Measurements from ENCODE around the gene AUH.
"Not testable (repeated sequence)": the region's sequence is repeated elsewhere in the genome, so short reads cannot be mapped to it uniquely, and the experiment has no call there.

AUH gene

GRCh38 chr9:91378695-91379127 lies 17.0 kb upstream of the AUH start:
- DNase-seq, result no peak

- not testable (repeated sequence) for DNase-seq
Observed at GRCh38 chr9:91378054-91378453, 16.3 kb upstream of the AUH start.

- no peak for DNase-seq
Observed at GRCh38 chr9:91376239-91376638, 14.5 kb upstream of the AUH start.

GRCh38 chr9:91374939-91375338 lies 13.2 kb upstream of the AUH start:
- DNase-seq, result no peak

GRCh38 chr9:91371894-91372293 lies 10.2 kb upstream of the AUH start:
- DNase-seq, result no peak

- not testable (repeated sequence) for DNase-seq
Observed at GRCh38 chr9:91370006-91370405, 8.3 kb upstream of the AUH start.

- no peak for DNase-seq
Observed at GRCh38 chr9:91364702-91365101, 3.0 kb upstream of the AUH start.

- no peak for DNase-seq
Observed at GRCh38 chr9:91364005-91364404, 2.3 kb upstream of the AUH start.

- DNase-seq, result no peak
Observed at GRCh38 chr9:91362051-91362611, 413 bp upstream of the AUH start.

GRCh38 chr9:91360551-91361290 lies 997 bp downstream of the AUH start:
- no peak for DNase-seq

- no peak for DNase-seq
Observed at GRCh38 chr9:91359734-91360470, 1.8 kb downstream of the AUH start.

GRCh38 chr9:91359083-91359482 lies 2.6 kb downstream of the AUH start:
- no peak for DNase-seq

- no peak for DNase-seq
Observed at GRCh38 chr9:91354881-91355280, 6.8 kb downstream of the AUH start.

GRCh38 chr9:91349115-91349555 lies 12.6 kb downstream of the AUH start:
- DNase-seq, result no peak

- no peak for DNase-seq
Observed at GRCh38 chr9:91348191-91348807, 13.4 kb downstream of the AUH start.

- DNase-seq, result no peak
Observed at GRCh38 chr9:91347377-91347776, 14.3 kb downstream of the AUH start.

GRCh38 chr9:91346644-91347043 lies 15.1 kb downstream of the AUH start:
- no peak for DNase-seq

- DNase-seq, result no peak
Observed at GRCh38 chr9:91345978-91346377, 15.7 kb downstream of the AUH start.

GRCh38 chr9:91342575-91342974 lies 19.1 kb downstream of the AUH start:
- DNase-seq, result no peak

- no peak for DNase-seq
Observed at GRCh38 chr9:91341749-91342148, 20.0 kb downstream of the AUH start.

- no peak for DNase-seq
Observed at GRCh38 chr9:91341258-91341746, 20.4 kb downstream of the AUH start.

- DNase-seq, result no peak
Observed at GRCh38 chr9:91340395-91340967, 21.2 kb downstream of the AUH start.

GRCh38 chr9:91338681-91339080 lies 23.0 kb downstream of the AUH start:
- no peak for DNase-seq

All from NCI-H1930 (cell line).